Lower leg skin (tissue), 4 donors: ENCODE results near the gene PXYLP1. TPM values are rescaled to one million over a fixed set of nuclear protein-coding genes. Genes with fewer than 3 reads are reported as not detected.

Experiments used
- DNase-seq, 2 donors: peaks; one replicate each; pipeline ENCODE4 v3.0.0-alpha.2; 2019; ENCODE audit warnings: low spot score in 2 of 2
- H3K4me3 ChIP-seq: fragments of 200-600 bp; sonication (generic); 2 replicates; pipeline ENCODE4 v1.5.1; 2017; ENCODE audit warnings: mild to moderate bottlenecking, low read depth; ENCODE audit not compliant: poor library complexity, severe bottlenecking
- POLR2A ChIP-seq, 2 donors: fragments of 450-650 bp; IDR thresholded peaks; one replicate each; pipeline ENCODE4 v1.6.1; 2016 to 2017; ENCODE audit warnings: antibody characterized with exemption in 2 of 2, mild to moderate bottlenecking in 1 of 2, moderate library complexity in 1 of 2
- WGBS, 2 donors: methylation state at CpG; one replicate each; pipeline ENCODE4 v1.1.5; 2018; 5-methylcytosine and 5-hydroxymethylcytosine counted together
- intact Hi-C: fragments of 100-400 bp; cut with DNase I; formaldehyde crosslinking; loops from one replicate; pipeline ENCODE4 v1.15.0; 2023; ENCODE audit warnings: low total_unique reads
- total RNA-seq, 4 donors: library from RNA; depleted of rRNA; stranded (reverse); fragments of >200 nt; gene quantifications; one replicate each; pipeline ENCODE4 v1.1.0, GENCODE V29; 2016
- TF ChIP-seq, protein P1 (sequence below), 3 donors: fragments of 450-650 bp; IDR thresholded peaks; one replicate each; pipeline ENCODE4 v1.5.1; 2016; ENCODE audit warnings: antibody characterized with exemption in 3 of 3, mild to moderate bottlenecking in 3 of 3, moderate library complexity in 2 of 3

PXYLP1 gene
- total RNA-seq, 4 donors from 2014 or later = 8.8 to 14.5 (median 10.2) TPM

DNA sequence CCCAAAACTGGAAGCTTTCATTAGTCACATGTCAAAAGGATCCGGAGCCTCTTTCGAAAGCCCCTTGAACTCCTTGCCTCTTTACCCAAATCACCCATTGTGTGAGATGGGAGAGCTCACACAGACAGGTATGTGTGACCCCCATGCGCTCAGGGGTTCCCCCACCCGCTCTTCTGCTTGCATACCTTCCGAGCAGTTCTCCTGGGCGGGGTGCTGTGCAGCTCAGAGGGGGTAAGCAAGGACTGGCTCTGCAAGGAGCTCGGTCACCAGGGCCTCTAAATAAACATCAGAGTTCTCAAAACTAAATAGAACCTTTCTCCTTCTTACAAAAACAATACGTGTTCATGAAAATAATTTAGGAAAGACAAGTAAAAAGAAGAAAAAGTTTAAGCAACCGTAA lies 55.7 kb downstream of the PXYLP1 start:
- H3K4me3 ChIP-seq = no peak overlapping the region
- 87 to 97% methylated on average over 9 of the region's 9 CpGs for WGBS, 2 donors
- intact Hi-C loops = no loop called here
- no peak for DNase-seq
- no peak for TF ChIP-seq POLR2A (IDR thresholded peaks at IDR 0.05)
- TF ChIP-seq, protein P1, sequence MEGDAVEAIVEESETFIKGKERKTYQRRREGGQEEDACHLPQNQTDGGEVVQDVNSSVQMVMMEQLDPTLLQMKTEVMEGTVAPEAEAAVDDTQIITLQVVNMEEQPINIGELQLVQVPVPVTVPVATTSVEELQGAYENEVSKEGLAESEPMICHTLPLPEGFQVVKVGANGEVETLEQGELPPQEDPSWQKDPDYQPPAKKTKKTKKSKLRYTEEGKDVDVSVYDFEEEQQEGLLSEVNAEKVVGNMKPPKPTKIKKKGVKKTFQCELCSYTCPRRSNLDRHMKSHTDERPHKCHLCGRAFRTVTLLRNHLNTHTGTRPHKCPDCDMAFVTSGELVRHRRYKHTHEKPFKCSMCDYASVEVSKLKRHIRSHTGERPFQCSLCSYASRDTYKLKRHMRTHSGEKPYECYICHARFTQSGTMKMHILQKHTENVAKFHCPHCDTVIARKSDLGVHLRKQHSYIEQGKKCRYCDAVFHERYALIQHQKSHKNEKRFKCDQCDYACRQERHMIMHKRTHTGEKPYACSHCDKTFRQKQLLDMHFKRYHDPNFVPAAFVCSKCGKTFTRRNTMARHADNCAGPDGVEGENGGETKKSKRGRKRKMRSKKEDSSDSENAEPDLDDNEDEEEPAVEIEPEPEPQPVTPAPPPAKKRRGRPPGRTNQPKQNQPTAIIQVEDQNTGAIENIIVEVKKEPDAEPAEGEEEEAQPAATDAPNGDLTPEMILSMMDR (IDR thresholded peaks at IDR 0.05) = no peak

DNA sequence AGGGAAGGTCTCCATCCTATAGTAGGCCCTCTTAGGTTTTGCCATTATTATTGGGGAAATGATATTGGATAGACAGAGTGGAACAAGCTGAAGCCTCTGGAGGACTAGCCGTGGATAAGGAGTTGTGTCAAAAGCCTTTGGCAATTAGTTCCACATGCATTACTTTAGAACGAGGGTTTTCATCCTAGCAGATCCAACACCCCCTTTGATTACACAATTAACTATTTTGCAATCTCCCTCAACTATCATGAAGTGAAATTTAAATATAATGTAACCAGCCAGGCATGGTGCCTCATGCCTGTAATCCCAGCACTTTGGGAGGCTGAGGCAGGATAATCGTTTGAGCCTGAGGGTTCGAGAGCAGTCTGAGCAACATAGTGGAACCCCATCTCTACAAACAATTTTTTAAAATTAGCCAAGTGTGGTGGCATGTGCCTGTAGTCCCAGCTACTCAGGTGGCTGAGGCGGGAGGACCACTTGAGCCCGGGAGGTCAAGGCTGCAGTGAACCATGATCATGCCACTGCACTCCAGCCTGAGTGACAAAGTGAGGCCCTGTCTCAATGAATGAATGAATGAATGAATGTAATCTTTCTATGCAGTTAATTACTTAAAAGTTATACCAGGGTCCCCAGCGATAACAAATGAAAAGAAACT lies 56.8 kb downstream of the PXYLP1 start:
- no peak for TF ChIP-seq POLR2A (IDR thresholded peaks at IDR 0.05)
- TF ChIP-seq, protein P1 (IDR thresholded peaks at IDR 0.05) = no peak
- no peak overlapping the region for H3K4me3 ChIP-seq
- intact Hi-C loops = no loop called here
- DNase-seq = no peak
- WGBS, 2 donors = 77 to 84% methylated on average over 7 of the region's 7 CpGs

DNA sequence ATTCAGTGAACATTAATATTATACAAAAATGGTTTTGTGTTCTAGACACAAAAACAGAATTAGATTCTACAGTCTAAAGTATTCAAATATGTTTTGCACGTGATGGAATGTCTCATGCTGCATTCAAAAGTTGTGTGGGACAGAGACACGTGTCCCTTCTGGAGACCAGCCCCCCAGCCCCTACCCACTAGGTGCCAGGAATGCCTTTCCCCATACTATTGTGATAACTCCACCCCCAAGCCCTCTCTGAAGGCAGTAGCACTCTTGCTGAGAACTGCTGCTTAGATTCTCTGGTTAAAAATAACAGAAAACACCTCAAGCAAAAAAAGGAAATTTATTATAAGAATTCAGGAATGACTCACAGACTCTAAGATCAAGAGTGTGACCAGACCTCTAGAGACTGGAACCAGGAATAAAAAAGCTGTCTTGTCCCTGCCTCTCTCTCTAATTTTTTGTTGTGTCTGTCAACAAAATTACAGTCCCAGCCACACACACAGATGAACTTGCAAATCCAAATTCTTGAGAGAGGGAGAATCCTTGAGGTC lies 57.7 kb downstream of the PXYLP1 start:
- TF ChIP-seq, protein P1 (IDR thresholded peaks at IDR 0.05) = no peak
- intact Hi-C loops = no loop called here
- no peak overlapping the region for H3K4me3 ChIP-seq
- no peak for DNase-seq
- 38 to 50% methylated on average over 2 of the region's 2 CpGs for WGBS, 2 donors

DNA sequence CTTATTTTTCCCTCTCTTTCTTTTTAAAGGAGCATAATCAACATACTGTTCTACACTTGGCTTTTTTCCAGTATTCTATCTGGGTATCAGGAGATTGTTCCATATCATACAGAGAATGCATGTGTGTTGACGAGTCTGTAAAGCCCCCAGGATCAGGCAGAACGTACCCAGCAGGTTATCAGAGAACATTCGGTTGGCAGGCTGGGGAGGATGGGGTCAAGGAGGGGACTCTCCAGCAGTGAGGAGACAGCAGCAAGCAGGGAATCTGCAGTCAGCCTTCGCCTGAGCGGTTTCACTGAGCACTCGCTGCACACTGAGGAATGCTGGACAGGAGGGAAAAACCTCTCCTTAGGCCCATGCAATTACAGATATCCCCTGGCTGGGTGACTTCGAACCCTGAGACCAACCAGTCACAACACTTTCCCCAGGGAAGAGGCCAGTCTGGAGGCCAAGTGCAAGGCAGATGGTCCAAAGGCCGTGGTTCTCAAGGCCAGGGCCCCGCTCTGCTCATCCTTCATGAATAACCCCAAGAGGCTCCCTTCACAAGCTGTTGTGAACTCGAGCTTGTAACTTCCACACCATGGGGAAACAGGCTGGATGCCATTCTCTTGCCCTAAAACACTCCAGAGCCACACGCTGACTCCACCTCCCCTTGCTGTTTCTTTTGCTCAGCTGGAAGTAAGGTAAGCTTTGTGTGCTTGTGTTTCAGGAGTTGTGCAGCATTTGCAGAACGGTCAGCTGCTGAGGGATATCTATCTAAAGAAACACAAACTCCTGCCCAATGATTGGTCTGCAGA lies 60.1 kb downstream of the PXYLP1 start:
- 90 to 91% methylated on average over 12 of the region's 12 CpGs for WGBS, 2 donors
- no peak for TF ChIP-seq POLR2A (IDR thresholded peaks at IDR 0.05)
- TF ChIP-seq, protein P1 (IDR thresholded peaks at IDR 0.05) = no peak
- peak in 1 of 2 donors; percentile 75 for DNase-seq
- no peak overlapping the region for H3K4me3 ChIP-seq
- intact Hi-C loops = no loop called here

DNA sequence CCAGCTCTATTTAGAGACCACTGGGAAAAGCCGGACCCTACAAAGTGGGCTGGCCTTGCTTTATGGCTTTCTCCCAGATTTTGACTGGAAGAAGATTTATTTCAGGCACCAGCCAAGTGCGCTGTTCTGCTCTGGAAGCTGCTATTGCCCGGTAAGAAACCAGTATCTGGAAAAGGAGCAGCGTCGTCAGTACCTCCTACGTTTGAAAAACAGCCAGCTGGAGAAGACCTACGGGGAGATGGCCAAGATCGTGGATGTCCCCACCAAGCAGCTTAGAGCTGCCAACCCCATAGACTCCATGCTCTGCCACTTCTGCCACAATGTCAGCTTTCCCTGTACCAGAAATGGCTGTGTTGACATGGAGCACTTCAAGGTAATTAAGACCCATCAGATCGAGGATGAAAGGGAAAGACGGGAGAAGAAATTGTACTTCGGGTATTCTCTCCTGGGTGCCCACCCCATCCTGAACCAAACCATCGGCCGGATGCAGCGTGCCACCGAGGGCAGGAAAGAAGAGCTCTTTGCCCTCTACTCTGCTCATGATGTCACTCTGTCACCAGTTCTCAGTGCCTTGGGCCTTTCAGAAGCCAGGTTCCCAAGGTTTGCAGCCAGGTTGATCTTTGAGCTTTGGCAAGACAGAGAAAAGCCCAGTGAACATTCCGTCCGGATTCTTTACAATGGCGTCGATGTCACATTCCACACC lies 60.9 kb downstream of the PXYLP1 start:
- DNase-seq = no peak
- WGBS, 2 donors = 85 to 91% methylated on average over 19 of the region's 19 CpGs

More for the DNA sequence above, 60.9 kb downstream of the PXYLP1 start:
- intact Hi-C loops = no loop called here
- TF ChIP-seq, protein P1 (IDR thresholded peaks at IDR 0.05) = no peak
- TF ChIP-seq POLR2A (IDR thresholded peaks at IDR 0.05) = no peak
- H3K4me3 ChIP-seq = no peak overlapping the region
